Measurements from ENCODE around the gene PSIP1. TPM values are rescaled to one million over a fixed set of nuclear protein-coding genes. Genes with fewer than 3 reads are reported as not detected.
A peak's percentile ranks its signal among the peaks of the same experiment; 100 is the strongest.

Gene PSIP1
- total RNA-seq, 1 donor from 2014 or later, result 103 TPM

DNA sequence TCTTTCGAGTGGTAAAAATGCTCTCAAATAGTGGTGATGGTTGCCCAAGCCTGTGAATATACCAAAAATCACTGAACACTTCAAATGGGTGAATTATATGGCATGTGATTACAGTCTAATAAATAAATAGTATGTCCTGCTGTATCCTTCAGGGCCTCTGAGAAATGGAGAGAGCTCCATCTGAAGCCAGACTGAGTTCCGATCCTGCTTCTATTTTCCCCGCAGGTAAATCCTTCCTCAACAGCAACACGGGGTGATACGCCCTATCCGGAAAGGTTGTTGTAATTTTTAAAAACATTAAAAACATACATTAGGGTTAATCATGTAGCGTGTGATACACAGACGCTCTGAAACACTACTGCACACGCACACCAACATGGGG, 88.8 kb downstream of the PSIP1 start:
- peak overlapping the region; percentile 96 for H3K4me3 Mint-ChIP-seq
- peaks cover 30% of the 10 kb centered on the region for H3K4me1 Mint-ChIP-seq
- TF ChIP-seq, protein P1, sequence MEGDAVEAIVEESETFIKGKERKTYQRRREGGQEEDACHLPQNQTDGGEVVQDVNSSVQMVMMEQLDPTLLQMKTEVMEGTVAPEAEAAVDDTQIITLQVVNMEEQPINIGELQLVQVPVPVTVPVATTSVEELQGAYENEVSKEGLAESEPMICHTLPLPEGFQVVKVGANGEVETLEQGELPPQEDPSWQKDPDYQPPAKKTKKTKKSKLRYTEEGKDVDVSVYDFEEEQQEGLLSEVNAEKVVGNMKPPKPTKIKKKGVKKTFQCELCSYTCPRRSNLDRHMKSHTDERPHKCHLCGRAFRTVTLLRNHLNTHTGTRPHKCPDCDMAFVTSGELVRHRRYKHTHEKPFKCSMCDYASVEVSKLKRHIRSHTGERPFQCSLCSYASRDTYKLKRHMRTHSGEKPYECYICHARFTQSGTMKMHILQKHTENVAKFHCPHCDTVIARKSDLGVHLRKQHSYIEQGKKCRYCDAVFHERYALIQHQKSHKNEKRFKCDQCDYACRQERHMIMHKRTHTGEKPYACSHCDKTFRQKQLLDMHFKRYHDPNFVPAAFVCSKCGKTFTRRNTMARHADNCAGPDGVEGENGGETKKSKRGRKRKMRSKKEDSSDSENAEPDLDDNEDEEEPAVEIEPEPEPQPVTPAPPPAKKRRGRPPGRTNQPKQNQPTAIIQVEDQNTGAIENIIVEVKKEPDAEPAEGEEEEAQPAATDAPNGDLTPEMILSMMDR (IDR thresholded peaks at IDR 0.05; ENCODE audit: unreplicated experiment), result no peak

DNA sequence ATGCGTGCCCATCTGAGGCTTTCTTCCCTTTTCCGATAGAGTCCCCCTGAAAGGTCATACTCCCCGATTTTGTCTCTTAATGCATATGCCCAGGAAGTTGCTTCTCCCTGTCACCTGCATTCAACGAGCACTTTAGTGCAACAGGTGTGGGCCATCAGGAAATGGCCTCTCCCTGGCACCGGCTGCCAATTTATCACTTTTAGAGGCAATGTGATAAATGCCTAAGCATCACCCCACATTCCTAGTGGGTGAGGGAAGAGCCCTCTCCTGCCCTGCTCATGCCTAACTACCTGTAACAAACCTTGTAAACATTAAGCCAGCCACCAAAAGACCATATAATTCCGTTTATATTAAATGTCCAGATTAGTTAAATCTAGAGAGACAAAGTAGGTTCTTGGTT, 89.2 kb downstream of the PSIP1 start:
- Mint-ChIP-seq H3K4me1 (peaks cover 30% of the 10 kb centered on the region), H3K27ac (peak overlapping the region; percentile 99), H3K27me3 (ENCODE audit: low read depth) (no peaks in the 10 kb centered on the region), H3K4me3 (peak overlapping the region; percentile 96), H3K36me3 (peaks cover 10% of the 10 kb centered on the region), H3K9me3 (no peaks in the 10 kb centered on the region)
- no peak for DNase-seq (ENCODE audit: low spot score in 2 of 2, unreplicated experiment in 2 of 2)
- TF ChIP-seq, protein P1 (IDR thresholded peaks at IDR 0.05; ENCODE audit: unreplicated experiment), result no peak

More for the DNA sequence above, 88.8 kb downstream of the PSIP1 start:
- peaks cover 10% of the 10 kb centered on the region for H3K36me3 Mint-ChIP-seq
- H3K27ac Mint-ChIP-seq, result peak overlapping the region; percentile 99
- no peaks in the 10 kb centered on the region for H3K9me3 Mint-ChIP-seq
- DNase-seq (ENCODE audit: low spot score in 2 of 2, unreplicated experiment in 2 of 2), result no peak
- no peaks in the 10 kb centered on the region for H3K27me3 Mint-ChIP-seq (ENCODE audit: low read depth)

DNA sequence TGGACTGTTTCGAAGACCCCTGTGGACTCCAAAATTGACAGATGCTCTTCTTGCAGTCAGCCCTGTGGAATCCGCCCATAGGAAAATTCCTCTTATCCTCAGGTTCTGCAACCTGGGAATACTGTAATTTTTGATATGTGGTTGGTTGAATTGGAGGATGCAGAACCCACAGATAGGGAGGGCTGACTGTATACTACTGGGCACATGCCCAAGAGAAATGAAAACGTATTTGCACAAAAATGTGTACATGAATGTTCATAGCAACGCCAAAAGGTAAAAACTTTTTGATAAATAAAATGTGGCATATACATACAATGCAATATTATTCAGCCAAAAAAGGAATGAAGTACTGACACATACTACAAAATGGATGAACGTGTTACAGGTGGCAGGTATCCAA, 90.0 kb downstream of the PSIP1 start:
- Mint-ChIP-seq H3K27me3 (ENCODE audit: low read depth) (no peaks in the 10 kb centered on the region), H3K4me3 (no peak overlapping the region), H3K27ac (no peak overlapping the region), H3K4me1 (peaks cover 26% of the 10 kb centered on the region), H3K9me3 (no peaks in the 10 kb centered on the region), H3K36me3 (peaks cover 5% of the 10 kb centered on the region)
- TF ChIP-seq, protein P1 (IDR thresholded peaks at IDR 0.05; ENCODE audit: unreplicated experiment), result no peak
- DNase-seq (ENCODE audit: low spot score in 2 of 2, unreplicated experiment in 2 of 2), result no peak

DNA sequence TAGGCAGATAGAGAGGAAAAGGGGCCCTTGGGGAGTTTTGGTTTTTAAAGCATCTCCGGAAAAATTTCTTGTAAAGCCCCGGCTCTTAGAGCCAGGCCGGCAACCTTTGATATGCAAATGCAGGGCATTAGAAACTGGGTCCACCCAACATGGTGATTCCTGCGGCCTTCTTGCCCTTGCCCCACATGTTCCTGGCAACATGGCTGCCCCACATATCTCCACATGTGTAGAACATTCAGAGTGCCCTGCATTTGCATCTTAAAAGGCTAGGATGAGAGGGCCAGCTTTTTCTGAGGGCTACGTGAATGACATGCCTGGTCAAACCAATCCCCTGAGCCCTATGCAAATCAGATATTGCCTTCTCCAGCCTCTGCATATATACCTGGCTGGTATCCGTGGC, 93.1 kb downstream of the PSIP1 start:
- Mint-ChIP-seq H3K27me3 (ENCODE audit: low read depth) (no peaks in the 10 kb centered on the region), H3K9me3 (no peaks in the 10 kb centered on the region), H3K27ac (no peak overlapping the region), H3K36me3 (no peaks in the 10 kb centered on the region), H3K4me1 (peaks cover 11% of the 10 kb centered on the region), H3K4me3 (no peak overlapping the region)
- TF ChIP-seq, protein P1 (IDR thresholded peaks at IDR 0.05; ENCODE audit: unreplicated experiment), result no peak
- DNase-seq (ENCODE audit: low spot score in 2 of 2, unreplicated experiment in 2 of 2), result no peak

DNA sequence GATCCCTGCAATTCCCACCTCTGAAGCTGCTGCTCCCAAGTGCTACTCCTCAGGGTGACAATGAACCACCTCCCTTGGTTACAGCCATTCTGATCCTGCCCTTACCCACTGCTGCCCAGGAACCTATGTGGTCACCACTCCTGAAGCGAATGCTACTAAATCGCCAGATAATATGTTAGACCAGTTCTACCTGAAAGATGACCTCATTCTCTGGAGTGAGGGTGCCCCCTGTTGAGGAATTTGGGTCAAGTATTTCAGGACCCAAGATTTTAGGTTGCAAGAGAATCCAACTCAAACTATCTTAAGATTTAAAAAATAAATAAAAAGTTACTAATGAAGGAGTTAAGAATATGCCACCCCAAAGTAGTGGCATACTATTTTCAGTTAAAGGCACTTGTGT, 93.9 kb downstream of the PSIP1 start:
- Mint-ChIP-seq H3K4me3 (no peak overlapping the region), H3K9me3 (no peaks in the 10 kb centered on the region), H3K27me3 (ENCODE audit: low read depth) (no peaks in the 10 kb centered on the region), H3K27ac (no peak overlapping the region), H3K36me3 (no peaks in the 10 kb centered on the region), H3K4me1 (peaks cover 6% of the 10 kb centered on the region)
- TF ChIP-seq, protein P1 (IDR thresholded peaks at IDR 0.05; ENCODE audit: unreplicated experiment), result no peak
- DNase-seq (ENCODE audit: low spot score in 2 of 2, unreplicated experiment in 2 of 2), result no peak

Other genes starting within 250 kb of the PSIP1 start
- 5.2 to 6.0 TPM (median 6.0 TPM) in 3 replicates for gene TTC39B, start 203.8 kb downstream of the PSIP1 start, total RNA-seq
- 41.7 to 46.2 TPM (median 43.5 TPM) in 3 replicates for gene SNAPC3, start 88.1 kb downstream of the PSIP1 start, total RNA-seq
- gene CCDC171, start 42.1 kb upstream of the PSIP1 start, total RNA-seq, result 7.3 to 9.8 TPM (median 8.3 TPM) in 3 replicates

All from mesothelial cell of epicardium (in vitro differentiated cells).